HepG2 (cell line): ENCODE results near the gene BORCS5. TPM values are rescaled to one million over a fixed set of nuclear protein-coding genes. Genes with fewer than 3 reads are reported as not detected.
A peak's percentile ranks its signal among the peaks of the same experiment; 100 is the strongest.

Source experiments
- CENPT ChIP-seq: sonication (generic); formaldehyde crosslinking; IDR thresholded peaks from 2 replicates; pipeline ENCODE4 v1.8.0; 2022; ENCODE audit warnings: low read depth, mild to moderate bottlenecking, moderate library complexity, missing genetic modification reagents
- EED ChIP-seq: sonication (generic); formaldehyde crosslinking; IDR thresholded peaks from 2 replicates; pipeline ENCODE4 v1.5.0; 2020; ENCODE audit warnings: mild to moderate bottlenecking, missing genetic modification reagents
- FLYWCH1 ChIP-seq: sonication (generic); formaldehyde crosslinking; IDR thresholded peaks from 2 replicates; pipeline ENCODE4 v1.8.1; 2023; ENCODE audit warnings: mild to moderate bottlenecking, missing genetic modification reagents
- HMG20B ChIP-seq: conservative IDR thresholded peaks from 2 replicates; pipeline ENCODE4 v1.6.1; 2016; ENCODE audit warnings: missing genetic modification reagents, missing compliant biosample characterization
- HNF4A ChIP-seq: sonication (generic); formaldehyde crosslinking; IDR thresholded peaks from 2 replicates; pipeline ENCODE4 v1.4.0; 2020; ENCODE audit warnings: missing genetic modification reagents
- KMT2B ChIP-seq: IDR thresholded peaks from 2 replicates; pipeline ENCODE4 v1.6.1; 2016; ENCODE audit warnings: missing genetic modification reagents, missing compliant biosample characterization
- RXRA ChIP-seq: sonication (generic); formaldehyde crosslinking; IDR thresholded peaks from 2 replicates; pipeline ENCODE4 v1.5.1; 2020; ENCODE audit warnings: missing genetic modification reagents
- U2AF1 ChIP-seq: fragments of 200-400 bp; formaldehyde crosslinking; optimal IDR thresholded peaks from 2 replicates; pipeline ENCODE3; 2017; ENCODE audit warnings: mild to moderate bottlenecking, low read depth, low read length
- YY1 ChIP-seq: IDR thresholded peaks from 2 replicates; pipeline ENCODE4 v1.6.1; 2011; ENCODE audit warnings: low read length, low read depth, moderate library complexity, mild to moderate bottlenecking; ENCODE audit not compliant: insufficient read depth, insufficient replicate concordance
- ZBTB1 ChIP-seq: sonication (generic); formaldehyde crosslinking; IDR thresholded peaks from 2 replicates; pipeline ENCODE4 v1.4.0; 2020; ENCODE audit warnings: missing genetic modification reagents, borderline replicate concordance
- ZBTB21 ChIP-seq: sonication (generic); formaldehyde crosslinking; IDR thresholded peaks from 2 replicates; pipeline ENCODE4 v1.4.0; 2020; ENCODE audit warnings: missing genetic modification reagents
- ZBTB7A ChIP-seq: sonication (generic); formaldehyde crosslinking; IDR thresholded peaks from 2 replicates; pipeline ENCODE4 v1.8.0; 2022; ENCODE audit warnings: mild to moderate bottlenecking, missing genetic modification reagents
- ZMYM2 ChIP-seq: sonication (generic); formaldehyde crosslinking; IDR thresholded peaks from 2 replicates; pipeline ENCODE4 v1.8.0; 2022; ENCODE audit warnings: mild to moderate bottlenecking, missing genetic modification reagents
- ZNF235 ChIP-seq: sonication (generic); formaldehyde crosslinking; IDR thresholded peaks from 2 replicates; pipeline ENCODE4 v1.8.1; 2023; ENCODE audit warnings: mild to moderate bottlenecking, missing genetic modification reagents, borderline replicate concordance
- ZNF441 ChIP-seq: sonication (generic); formaldehyde crosslinking; IDR thresholded peaks from 2 replicates; pipeline ENCODE4 v1.7.0; 2021; ENCODE audit warnings: missing genetic modification reagents, borderline replicate concordance
- polyA plus RNA-seq, 8 experiments: library from polyadenylated mRNA; depleted of rRNA in 3 of 8; stranded (reverse) in 7 of 8; unstranded in 1 of 8; fragments of >200 nt; fragmentation: Illumina TruSeq in 4 of 8; extraction: Trizol in 4 of 8; gene quantifications; 2 replicates each; pipeline versions ENCODE4 v1.2.1 to v1.2.3, GENCODE V29; 2011 to 2016; ENCODE audit warnings: low read depth in 4 of 8, missing spikeins in 1 of 8, mixed read lengths in 1 of 8; ENCODE audit not compliant: insufficient read depth in 1 of 8
- total RNA-seq, 5 experiments: library from RNA; depleted of rRNA; stranded (reverse); fragments of >200 nt; fragmentation: Illumina TruSeq; extraction: Trizol; gene quantifications; 2 replicates each; pipeline ENCODE4 v1.2.3, GENCODE V29; 2016; ENCODE audit warnings: low read depth in 1 of 5
- TF ChIP-seq, protein P1 (sequence below): sonication (generic); formaldehyde crosslinking; IDR thresholded peaks from 2 replicates; pipeline ENCODE4 v1.5.1; 2020; ENCODE audit warnings: mild to moderate bottlenecking, missing genetic modification reagents, moderate library complexity
- TF ChIP-seq, protein P2 (sequence below), 2 experiments: sonication (generic) in 1 of 2; formaldehyde crosslinking in 1 of 2; IDR thresholded peaks; 2 replicates each; pipeline versions ENCODE4 v1.4.0 to v1.6.1; 2016 to 2020; ENCODE audit warnings: borderline replicate concordance in 1 of 2, low read depth in 1 of 2, mild to moderate bottlenecking in 1 of 2, missing genetic modification reagents in 1 of 2
- TF ChIP-seq, protein P3 (sequence below): sonication (generic); formaldehyde crosslinking; IDR thresholded peaks from 2 replicates; pipeline ENCODE4 v1.5.1; 2020; ENCODE audit warnings: missing genetic modification reagents, mild to moderate bottlenecking, borderline replicate concordance
- TF ChIP-seq, protein P4 (sequence below): sonication (generic); formaldehyde crosslinking; conservative IDR thresholded peaks from 2 replicates; pipeline ENCODE4 v1.8.1; 2023; ENCODE audit warnings: missing genetic modification reagents
- TF ChIP-seq, protein P5 (sequence below): sonication (generic); formaldehyde crosslinking; IDR thresholded peaks from 2 replicates; pipeline ENCODE4 v1.4.0; 2020; ENCODE audit warnings: missing genetic modification reagents; ENCODE audit errors: not compliant biosample characterization

BORCS5 gene
- total and polyA plus RNA-seq, 2 of the 13 experiments (the other 11 are each of a cell fraction or from before 2014, with no cell fraction given) = 3.9 to 4.7 TPM

DNA sequence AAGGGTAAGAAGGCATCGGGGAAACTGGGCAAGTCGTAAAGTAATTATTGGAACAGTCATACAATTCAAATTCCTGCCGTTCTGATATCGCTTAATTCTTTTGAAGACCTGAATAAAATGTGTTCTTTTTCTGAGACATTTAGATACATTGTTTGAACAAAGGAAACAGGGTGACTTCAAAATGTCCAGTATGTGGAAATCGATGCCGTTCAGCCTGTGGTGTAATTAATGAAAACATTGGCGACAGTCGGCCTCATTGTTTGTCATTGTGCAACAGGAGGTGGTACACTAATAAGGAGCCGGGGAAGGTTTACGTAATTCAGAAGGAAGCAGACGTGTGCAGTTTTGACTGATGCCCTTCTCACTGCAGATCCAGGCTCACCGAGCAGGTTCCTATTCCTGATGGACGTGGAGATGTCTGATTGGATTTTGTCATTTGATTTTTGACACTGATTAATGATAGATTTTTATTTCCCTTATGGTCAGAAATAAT is 92.7 kb downstream of the BORCS5 start (continued):
- TF ChIP-seq U2AF1 (no peak), ZBTB21 (CRISPR knock-in tag) (peak; percentile 84), ZMYM2 (CRISPR knock-in tag) (0 out of 2 replicates have a peak, but pooled peaks have one; percentile 46), YY1 (peak; percentile 8), HMG20B (peak; percentile 62; the same call in 1 of the 2 replicates), RXRA (CRISPR knock-in tag) (peak; percentile 56; the same call in 1 of the 2 replicates), HNF4A (CRISPR knock-in tag) (peak; percentile 81), ZNF441 (no peak), ZBTB1 (no peak), CENPT (no peak), FLYWCH1 (CRISPR knock-in tag) (no peak), ZBTB7A (0 out of 2 replicates have a peak, but pooled peaks have one; percentile 27), KMT2B (CRISPR knock-in tag) (peak; percentile 65; the same call in 1 of the 2 replicates), EED (no peak), ZNF235 (CRISPR knock-in tag) (no peak)
- TF ChIP-seq, protein P1, sequence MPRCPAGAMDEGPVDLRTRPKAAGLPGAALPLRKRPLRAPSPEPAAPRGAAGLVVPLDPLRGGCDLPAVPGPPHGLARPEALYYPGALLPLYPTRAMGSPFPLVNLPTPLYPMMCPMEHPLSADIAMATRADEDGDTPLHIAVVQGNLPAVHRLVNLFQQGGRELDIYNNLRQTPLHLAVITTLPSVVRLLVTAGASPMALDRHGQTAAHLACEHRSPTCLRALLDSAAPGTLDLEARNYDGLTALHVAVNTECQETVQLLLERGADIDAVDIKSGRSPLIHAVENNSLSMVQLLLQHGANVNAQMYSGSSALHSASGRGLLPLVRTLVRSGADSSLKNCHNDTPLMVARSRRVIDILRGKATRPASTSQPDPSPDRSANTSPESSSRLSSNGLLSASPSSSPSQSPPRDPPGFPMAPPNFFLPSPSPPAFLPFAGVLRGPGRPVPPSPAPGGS (CRISPR knock-in tag) = no peak
- TF ChIP-seq, protein P2, sequence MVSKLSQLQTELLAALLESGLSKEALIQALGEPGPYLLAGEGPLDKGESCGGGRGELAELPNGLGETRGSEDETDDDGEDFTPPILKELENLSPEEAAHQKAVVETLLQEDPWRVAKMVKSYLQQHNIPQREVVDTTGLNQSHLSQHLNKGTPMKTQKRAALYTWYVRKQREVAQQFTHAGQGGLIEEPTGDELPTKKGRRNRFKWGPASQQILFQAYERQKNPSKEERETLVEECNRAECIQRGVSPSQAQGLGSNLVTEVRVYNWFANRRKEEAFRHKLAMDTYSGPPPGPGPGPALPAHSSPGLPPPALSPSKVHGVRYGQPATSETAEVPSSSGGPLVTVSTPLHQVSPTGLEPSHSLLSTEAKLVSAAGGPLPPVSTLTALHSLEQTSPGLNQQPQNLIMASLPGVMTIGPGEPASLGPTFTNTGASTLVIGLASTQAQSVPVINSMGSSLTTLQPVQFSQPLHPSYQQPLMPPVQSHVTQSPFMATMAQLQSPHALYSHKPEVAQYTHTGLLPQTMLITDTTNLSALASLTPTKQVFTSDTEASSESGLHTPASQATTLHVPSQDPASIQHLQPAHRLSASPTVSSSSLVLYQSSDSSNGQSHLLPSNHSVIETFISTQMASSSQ (IDR thresholded peaks at IDR 0.05; ENCODE audit: low read depth) = peak; percentile 70
- TF ChIP-seq, protein P2 (CRISPR knock-in tag; IDR thresholded peaks at IDR 0.05; ENCODE audit: borderline replicate concordance) = peak; percentile 58; the same call in 1 of the 2 replicates
- TF ChIP-seq, protein P3, sequence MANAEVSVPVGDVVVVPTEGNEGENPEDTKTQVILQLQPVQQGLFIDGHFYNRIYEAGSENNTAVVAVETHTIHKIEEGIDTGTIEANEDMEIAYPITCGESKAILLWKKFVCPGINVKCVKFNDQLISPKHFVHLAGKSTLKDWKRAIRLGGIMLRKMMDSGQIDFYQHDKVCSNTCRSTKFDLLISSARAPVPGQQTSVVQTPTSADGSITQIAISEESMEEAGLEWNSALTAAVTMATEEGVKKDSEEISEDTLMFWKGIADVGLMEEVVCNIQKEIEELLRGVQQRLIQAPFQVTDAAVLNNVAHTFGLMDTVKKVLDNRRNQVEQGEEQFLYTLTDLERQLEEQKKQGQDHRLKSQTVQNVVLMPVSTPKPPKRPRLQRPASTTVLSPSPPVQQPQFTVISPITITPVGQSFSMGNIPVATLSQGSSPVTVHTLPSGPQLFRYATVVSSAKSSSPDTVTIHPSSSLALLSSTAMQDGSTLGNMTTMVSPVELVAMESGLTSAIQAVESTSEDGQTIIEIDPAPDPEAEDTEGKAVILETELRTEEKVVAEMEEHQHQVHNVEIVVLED (CRISPR knock-in tag) = peak; percentile 53; the same call in 1 of the 2 replicates
- TF ChIP-seq, protein P4, sequence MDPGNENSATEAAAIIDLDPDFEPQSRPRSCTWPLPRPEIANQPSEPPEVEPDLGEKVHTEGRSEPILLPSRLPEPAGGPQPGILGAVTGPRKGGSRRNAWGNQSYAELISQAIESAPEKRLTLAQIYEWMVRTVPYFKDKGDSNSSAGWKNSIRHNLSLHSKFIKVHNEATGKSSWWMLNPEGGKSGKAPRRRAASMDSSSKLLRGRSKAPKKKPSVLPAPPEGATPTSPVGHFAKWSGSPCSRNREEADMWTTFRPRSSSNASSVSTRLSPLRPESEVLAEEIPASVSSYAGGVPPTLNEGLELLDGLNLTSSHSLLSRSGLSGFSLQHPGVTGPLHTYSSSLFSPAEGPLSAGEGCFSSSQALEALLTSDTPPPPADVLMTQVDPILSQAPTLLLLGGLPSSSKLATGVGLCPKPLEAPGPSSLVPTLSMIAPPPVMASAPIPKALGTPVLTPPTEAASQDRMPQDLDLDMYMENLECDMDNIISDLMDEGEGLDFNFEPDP = 0 out of 2 replicates have a peak, but pooled peaks have one; percentile 46
- TF ChIP-seq, protein P5, sequence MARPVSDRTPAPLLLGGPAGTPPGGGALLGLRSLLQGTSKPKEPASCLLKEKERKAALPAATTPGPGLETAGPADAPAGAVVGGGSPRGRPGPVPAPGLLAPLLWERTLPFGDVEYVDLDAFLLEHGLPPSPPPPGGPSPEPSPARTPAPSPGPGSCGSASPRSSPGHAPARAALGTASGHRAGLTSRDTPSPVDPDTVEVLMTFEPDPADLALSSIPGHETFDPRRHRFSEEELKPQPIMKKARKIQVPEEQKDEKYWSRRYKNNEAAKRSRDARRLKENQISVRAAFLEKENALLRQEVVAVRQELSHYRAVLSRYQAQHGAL (CRISPR knock-in tag) = no peak
